ENCODE data around the gene BRD7.

DNA sequence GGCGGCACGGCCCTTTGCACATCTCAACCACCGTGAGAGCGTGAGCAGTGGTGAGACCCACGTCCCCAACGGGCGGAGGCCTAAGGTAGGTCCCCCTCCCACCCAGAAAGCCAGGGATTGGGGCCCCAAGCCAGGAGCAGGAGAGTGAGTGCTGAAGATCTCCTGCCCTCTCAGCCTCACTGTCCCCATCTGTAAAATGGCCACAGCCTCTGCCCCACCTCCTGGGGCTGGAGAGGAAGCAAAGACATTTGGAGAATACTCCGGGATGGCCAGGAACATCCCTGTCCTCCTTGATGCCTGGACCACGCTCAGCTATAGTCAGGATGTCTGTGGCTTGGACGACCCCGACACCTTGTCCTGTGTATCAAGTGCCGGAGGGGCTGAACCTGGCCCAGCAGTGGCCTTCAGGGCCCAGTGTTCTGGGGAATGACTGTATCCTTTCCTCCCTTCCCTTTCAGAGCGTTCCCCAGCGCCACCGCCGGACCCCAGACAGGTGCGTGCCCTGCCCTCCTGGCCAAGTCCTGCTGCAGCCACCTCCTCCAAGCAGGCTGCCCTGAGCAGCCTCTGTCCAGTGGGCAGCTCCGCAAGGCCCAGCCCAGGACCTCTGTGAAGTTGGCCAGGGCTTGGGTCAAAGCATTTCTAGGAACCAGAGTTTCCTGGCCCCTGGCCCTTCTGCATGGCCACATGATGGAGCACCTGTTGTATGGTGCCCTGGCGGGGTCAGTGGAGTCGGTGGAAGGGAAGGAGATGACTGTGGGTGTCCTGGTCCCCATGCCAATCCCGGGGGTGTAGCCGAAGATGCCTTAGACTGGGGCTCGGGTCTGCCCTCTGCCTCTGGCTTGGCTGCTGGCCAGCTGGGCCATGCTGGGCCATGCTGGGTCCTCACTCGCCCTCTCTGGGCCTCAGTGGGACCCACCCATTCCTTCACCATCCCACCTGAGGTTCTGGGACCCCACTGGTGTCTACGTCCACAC lies 64.0 kb downstream of the BRD7 start:
- TF ChIP-seq YY1 (IDR thresholded peaks at IDR 0.05; ENCODE audit: insufficient read depth, insufficient read length) (no peak), ZNF274 (IDR thresholded peaks at IDR 0.05; ENCODE audit: low read depth, low read length) (no peak), SUZ12 (IDR thresholded peaks at IDR 0.05; ENCODE audit: extremely low read depth, insufficient read depth, insufficient read length) (no peak)

All from NT2/D1 (cell line).